ENCODE data around the gene STAT2.

STAT2 gene

DNA sequence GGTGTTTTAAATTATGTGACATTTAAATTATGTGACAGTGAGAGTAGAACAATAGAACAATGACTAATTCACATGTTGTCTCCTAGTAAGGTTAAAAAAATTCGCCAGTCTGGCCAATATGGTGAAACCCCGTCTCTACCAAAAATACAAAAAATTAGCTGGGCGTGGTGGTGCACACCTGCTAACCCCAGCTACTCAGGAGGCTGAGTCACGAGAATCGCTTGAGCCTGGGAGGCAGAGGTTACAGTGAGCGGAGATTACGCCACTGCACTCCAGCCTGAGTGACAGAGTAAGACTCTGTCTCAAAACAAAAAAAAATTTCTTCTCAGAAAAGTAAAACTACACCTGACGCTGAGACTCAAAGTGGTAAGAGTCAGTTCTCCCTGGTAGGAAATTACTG lies 62.5 kb downstream of the STAT2 start:
- DNase-seq (ENCODE audit: low spot score) (no peak), FAIRE-seq (no peak)

- no peak for FAIRE-seq
- DNase-seq (ENCODE audit: low spot score): no peak
Measured at GRCh38 chr12:56296295-56296694, 63.6 kb downstream of the STAT2 start.

DNA sequence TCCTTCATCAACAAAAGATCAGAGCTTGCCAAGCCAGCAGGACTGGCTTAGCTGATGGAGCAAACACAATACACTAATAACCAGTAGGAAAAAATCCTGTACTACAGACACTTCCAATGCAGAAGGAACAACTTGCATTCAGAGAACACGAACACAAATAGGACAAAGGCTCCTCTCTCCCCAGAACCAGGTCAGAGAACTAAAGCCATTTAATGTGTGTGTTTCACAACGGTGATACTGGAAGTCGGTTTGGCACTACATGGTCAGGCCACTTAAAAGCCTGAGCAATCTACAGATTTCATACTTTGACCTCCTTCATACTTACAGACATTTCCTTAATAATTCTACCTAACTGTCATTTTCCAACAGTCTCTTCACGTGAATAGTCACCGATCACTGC lies 66.1 kb downstream of the STAT2 start:
- FAIRE-seq (no peak), DNase-seq (ENCODE audit: low spot score) (no peak)

All from RCC 7860 (cell line).